ENCODE data around the gene WDFY1.
A peak's percentile ranks its signal among the peaks of the same experiment; 100 is the strongest.

The WDFY1 gene, protein sequence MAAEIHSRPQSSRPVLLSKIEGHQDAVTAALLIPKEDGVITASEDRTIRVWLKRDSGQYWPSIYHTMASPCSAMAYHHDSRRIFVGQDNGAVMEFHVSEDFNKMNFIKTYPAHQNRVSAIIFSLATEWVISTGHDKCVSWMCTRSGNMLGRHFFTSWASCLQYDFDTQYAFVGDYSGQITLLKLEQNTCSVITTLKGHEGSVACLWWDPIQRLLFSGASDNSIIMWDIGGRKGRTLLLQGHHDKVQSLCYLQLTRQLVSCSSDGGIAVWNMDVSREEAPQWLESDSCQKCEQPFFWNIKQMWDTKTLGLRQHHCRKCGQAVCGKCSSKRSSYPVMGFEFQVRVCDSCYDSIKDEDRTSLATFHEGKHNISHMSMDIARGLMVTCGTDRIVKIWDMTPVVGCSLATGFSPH

DNA sequence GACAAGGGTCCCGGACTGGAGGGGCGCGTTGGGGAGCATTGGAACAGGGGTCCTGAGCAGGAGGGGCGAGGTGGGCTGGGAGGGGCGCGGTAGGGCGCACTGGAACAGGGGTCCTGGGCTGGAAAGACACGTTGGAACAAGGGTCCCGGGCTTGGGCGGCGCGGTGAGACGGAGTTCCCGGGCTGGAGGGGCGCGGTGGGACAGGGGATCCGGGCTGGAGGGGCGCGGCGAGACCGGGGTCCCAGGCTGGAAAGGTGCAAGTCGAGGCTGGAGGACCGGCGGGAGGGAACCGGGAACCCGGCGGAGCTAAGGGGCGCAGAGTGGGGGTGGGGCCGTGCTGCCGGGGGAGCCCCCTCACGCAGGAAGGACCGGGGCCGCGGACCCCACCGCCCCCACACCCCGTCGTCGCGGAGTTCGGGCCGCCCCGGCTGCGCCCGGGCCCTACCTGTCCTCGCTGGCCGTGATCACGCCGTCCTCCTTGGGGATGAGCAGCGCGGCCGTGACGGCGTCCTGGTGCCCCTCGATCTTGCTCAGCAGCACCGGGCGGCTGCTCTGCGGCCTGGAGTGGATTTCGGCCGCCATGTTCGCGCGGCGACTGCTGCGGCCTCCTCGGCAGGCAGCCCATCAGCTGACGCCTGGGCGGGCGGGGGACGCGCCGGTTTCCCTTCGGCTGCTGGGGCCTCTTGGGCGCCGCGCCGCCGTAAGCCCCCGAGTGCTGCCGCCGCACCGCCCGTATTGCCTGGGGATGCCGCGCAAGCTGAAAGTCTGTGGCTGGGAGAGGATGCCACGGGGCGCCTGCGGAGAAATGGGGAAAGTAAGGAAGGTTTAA lies at the start of gene WDFY1:
TSS of gene WDFY1 (minus strand) at position 633 of the 829 bp plus-strand sequence. CDS start at position 582, 51 bp downstream.
- peak; percentile 88 for DNase-seq

DNA sequence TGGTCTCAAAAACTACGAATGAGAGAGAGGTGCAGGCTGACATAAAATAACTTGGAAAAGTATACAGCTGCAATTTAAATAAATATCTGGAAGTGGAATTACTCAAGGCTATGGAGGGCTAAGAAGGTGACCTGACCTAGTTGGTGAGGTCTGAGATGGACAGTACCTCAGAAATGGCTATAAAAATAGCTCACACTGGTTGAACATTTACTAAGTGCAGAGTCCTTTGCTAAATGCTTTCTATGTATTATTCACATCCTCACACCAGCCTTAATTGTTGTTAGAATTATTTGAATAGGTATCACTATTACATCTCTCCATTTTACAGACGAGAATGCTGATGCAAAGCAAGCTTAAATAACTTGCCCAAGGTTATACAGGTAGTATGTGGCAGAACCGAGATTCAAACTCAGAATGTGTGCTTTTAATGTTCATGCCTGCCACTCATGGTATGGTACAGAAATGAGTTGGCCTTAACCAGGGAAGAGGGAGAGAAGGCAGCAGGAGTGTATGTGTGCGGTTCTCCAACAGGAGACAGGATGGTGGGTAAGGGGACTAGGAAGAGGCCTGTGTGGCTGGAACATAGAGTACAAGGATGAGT lies 49.5 kb upstream of the WDFY1 start:
- DNase-seq: no peak

DNA sequence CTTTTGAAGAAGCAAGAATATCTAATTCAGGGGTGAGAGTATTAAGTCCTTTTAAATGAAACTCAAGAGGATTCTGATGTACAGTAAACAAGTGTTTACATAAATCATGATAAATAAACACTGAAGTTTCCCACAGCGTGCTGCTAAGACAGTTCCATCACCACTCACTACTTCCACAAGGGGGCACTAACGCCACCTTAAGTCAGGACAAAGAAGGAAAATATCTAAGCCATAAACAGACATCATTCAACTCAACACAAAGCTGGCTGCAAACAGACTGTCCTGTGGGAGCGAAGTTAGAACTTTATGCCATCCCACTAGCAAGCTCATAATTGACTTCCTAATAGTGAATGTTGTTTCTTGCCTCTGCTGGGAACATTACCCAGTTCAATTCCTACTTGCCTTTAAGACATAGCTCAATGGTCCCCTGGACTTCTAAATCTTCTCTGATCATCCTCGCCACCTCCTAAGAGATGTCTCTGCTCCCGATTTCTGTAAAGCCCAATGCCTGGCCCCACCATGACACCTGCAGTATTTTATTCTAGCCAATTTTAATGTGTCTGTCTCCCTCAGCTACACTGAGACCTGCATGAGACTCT lies 48.6 kb upstream of the WDFY1 start:
- peak; percentile 71 for DNase-seq

DNA sequence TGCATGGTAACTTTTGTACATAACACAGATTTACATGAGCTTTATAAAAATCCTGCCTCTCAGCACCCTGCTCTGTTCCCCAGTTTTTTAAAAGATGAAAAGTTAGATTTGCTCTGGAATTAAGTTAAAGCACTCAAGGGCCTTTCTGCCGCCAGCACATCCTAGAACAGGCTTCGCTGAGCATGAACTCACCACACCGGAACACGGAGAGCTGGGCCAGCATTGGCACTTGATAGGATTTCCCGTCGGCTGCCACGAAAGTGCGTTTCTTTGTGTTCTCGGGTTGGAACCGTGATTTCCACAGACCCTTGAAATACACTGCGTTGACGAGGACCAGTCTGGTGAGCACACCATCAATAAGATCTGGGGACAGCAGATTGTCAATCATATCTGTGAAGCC lies 46.5 kb upstream of the WDFY1 start:
- no peak for DNase-seq

DNA sequence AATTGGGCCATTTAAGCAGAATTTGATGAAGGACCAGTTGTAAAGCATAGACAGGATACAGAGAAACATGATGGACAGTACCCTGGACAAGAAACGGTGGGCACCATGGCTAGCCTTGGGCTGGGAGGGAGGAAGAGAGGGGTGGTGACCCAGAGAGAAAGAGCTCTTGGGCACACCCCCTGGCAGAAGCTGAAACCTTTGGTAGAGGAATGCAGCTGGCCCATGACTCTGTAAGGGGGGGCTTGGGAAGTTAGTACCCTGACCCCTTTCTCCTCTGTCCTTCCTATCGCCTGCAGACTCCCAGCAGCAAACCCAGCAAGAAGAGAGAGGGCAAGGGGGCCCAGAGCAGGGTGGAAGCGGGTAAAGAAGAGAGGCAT lies 44.7 kb upstream of the WDFY1 start:
- DNase-seq: no peak

DNA sequence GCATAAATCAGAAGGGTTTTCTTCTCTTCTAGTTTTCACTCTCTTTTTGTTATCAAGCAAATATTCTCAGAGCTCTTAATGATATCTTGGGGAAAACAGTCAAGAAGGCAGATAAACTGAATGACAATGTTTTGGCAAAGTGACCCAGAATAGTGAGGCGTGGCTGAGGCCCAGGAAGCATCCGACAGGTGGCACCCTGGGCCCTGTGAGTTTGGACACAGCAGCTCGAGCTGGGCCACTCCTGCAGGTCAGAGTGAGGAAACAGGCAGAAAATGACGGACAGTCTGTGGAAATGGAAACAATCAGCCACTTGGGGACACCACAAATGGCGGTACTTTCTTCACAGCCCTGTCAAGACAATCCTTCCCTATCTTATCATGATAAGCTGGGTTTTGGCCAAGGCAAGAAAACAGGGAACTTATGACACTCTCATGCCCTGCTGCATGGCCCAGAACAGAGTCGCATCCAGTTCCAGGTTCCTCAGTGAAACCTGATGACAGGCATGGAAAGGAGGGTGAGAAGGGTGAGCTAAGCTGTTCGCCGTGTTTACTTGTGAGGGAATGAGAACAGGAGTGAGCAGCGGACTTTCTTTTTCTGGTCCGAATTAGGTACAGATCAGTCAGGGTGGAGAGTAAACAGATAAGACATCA lies 44.2 kb upstream of the WDFY1 start:
- no peak for DNase-seq

DNA sequence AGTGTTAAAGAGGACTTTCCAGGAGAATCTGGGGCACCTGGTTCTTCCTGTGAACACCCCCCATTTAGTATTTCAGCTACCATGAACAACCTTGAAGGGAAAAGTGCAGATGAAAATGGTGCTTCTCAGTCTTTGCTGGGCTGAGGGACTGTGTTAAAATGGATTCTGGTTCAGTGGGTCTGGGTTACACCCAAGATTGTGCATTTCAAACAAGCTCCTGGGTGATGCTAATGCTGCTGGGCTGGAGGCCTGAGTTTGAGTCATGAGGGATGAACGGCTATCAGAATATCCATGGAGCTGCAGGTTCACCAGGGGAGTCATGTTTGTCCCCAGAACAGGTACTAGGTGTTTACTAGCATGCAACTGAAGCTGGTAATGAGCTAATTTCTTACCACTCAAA lies 36.1 kb upstream of the WDFY1 start:
- no peak for DNase-seq

DNA sequence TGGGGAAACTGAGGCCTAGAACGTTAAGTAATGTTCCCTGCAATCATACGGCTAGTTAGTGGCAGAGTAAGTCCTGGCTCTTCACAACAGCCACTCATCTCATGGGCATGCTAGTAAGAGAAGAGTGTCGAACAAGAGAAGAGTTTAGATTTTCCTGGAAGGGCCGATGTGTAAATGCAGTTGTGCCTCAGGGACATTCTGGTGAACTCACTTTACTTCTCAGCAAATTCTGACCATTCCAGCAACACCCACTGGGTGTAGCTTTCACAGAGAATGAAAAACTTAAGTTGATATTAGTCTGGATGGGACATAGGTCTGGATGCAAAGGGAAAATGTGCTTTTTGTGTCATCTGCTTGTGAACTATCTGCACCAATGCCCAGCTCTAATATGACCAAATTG lies 35.7 kb upstream of the WDFY1 start:
- no peak for DNase-seq

DNA sequence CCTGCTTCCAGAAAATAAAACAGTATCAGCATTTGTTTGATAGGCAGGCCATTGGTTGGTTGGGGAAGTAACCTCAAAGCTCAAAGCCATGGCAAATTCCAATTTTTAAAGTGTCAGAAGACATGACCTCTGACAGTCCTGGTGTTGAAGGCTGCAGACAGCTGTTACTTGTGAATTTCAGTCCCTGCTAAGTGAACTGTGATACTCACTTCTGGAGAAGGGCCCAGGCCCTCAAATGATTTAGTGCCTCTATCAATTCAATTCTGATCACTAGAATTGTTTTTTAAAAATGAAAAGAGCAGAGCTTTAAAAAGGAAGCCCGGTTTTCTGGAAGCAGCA lies 35.2 kb upstream of the WDFY1 start:
- no peak for DNase-seq

DNA sequence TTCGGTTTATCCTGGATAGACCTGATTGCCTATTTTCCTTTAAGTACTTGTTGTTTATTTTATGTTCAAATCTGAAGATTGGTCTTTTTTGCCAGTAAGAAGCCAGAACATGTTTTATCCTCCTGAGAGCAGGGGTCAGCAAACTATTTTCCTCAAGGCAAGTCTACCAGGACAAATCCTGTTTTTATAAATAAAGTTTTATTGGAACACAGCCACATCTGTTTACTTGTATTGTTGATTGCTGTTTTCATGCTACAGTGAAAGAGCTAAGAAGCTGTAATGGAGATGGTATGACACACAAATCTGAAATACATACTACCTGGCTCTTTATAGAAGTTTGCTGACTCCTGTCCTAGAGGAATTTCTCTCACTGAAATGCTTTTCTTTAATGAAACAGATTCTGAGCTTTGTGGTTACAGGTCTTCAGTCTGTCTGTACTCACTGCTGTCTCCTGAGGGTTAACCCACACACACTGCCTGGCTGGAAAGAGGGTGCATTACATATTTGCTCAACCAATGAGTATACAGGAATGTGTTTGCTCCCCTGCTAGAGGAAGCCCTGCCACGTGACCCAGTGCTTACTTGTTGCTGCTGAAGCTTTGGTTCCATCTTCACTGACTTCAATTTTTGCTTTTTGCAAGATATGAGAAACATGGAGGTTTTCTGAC lies 34.7 kb upstream of the WDFY1 start:
- DNase-seq: no peak

DNA sequence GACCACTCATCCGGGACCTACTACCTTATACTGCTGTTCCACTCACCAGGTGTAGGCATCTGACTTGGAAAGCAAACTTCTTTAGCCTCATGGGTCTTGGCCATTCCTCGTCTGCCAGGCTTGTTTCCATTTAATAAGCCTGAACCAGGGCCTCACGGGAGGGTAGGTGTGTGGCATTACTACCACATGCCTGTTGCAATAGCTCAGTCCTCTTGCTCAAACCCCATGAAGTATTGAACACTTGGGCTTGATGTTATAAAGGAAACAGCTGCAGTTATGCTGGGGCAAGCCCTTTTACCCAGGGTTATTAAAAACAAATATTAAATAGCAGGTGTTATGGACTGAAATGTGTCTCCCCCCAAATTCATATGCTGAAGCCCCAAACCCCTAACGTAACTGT lies 33.3 kb upstream of the WDFY1 start:
- no peak for DNase-seq

DNA sequence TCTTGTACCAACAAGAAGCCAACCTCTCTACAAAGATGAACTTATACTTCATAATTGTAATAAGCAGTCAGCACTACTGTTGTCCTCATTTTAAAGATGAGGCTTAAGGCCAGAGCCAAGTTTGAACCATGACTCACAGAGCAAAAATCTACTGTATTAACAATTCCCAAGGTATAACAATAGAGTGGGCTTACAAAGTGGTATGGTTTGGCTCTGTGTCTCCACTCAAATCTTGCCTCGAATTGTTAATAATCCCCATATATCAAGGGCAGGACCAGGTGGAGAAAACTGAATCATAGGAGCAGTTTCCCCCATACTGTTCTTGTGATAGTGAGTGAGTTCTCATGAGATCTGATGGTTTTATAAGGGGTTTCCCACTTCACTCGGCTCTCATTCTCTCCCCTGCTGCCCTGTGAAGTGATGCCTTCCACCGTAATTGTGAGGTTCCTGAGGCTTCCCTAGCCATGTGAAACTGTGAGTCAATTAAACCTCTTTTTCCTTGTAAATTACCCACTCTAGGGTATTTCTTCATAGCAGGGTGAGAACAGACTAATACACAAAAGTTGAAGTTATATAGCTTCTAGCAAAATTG lies 31.6 kb upstream of the WDFY1 start:
- no peak for DNase-seq

DNA sequence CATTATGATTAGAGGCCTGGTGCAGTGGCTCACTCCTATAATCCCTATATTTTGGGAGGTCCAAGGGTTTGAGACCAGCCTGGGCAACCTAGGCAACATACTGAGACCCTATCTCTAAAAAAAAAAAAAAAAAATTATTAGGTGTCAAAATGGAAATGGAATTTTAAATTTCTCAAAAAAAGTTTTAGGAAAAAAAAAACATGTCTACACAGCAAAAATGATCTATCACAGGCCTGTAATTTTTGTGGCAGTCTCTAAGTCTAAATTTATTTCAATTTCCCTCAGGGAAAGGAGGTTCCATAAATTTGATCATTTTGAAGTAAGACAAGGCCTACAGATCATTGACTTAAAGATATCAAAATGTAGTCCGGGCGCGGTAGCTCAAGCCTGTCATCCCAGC lies 28.5 kb upstream of the WDFY1 start:
- no peak for DNase-seq

DNA sequence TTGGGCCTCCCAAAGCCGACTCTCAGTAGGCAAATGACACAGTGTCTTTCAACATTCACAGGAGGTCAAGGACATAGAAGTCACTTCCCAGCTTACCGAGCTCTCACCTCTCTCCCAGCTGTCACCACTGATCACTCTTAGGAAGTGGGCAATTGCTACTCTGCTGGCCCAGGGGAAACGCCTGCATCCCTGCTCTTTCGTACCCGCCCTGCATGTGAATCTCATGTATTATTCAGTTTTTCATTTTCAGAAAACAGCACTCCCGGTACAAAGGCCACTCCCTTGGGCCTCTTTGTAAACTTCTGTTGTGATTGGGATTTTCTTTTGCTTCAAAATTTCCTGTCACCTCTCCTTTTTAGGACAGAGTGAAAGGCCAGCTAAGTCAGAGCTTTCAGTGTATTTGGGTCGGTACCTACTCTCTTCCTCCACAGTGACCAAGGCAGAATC lies 27.5 kb upstream of the WDFY1 start:
- no peak for DNase-seq

DNA sequence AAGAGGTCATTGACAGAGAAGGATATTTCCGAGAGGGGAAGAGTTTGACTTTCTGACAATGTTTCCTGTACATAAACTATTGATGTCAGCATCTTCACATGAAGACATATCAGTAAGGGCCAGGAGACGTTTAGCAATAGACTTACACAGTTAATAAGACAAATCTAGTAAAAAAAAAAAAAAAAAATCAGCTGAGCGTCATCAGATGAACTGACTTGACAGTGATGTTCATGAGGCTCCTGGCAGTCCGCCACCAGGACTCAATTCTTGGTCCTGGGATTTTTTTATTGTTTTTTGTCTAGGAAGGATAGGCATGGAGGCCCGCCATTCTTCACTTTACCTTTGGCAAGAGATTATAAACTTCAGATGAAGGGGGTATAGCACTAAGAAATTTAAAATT lies 26.6 kb upstream of the WDFY1 start:
- DNase-seq: no peak

DNA sequence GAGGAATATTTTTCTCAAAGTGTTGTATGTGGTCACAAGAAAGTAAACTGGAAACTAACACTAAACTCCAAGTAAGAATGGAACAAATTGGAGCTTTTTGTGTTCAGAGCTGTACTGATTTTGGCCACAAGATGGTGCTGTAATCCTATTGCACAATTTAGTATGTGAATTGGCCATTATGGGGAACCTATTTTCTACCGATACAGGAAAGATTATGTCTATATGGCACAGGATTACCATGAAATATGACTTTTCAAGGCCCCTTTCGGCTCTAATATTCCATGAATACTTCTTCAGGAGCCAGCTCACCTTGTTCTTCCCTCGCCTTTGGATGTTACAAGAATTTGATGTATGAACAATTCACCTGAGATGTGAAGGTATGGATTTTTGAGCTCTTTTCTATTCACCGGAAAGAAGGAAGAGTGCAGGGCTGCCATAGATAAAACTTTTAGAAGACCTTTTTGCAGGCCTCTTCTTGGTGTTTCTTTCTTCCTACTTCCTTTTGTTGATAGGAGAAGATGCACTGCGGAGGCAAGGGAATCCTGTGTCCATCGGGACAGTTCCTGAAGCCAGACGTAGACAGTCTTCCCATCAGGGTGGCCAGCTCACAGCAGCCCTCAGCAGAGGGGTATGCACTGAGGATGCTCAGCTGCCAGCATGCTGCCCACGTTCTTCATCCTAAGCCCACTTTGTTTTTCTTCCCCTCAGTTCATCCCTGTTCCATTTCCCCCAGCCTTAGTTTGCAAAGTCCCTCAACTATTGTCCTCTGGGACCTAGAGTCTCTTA lies 25.4 kb upstream of the WDFY1 start:
- DNase-seq: peak; percentile 54

DNA sequence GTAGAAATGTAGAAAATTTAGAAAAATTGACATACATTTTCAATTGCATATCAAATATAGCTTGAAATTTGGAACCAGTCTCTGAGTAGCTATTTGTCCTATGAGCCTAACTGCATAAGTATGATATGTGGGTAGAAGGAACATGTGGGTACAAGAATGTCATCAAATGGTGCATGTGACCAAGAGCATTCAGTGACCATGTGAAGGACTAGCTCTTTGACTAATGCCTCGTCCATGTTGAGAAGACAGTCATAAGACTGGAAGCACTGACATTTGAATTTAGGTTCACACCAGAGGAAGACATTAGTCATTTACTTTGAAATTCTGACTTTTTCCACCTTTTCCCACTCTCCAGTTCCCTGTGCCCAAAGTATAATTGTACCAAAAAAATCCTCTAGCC lies 24.7 kb upstream of the WDFY1 start:
- no peak for DNase-seq

DNA sequence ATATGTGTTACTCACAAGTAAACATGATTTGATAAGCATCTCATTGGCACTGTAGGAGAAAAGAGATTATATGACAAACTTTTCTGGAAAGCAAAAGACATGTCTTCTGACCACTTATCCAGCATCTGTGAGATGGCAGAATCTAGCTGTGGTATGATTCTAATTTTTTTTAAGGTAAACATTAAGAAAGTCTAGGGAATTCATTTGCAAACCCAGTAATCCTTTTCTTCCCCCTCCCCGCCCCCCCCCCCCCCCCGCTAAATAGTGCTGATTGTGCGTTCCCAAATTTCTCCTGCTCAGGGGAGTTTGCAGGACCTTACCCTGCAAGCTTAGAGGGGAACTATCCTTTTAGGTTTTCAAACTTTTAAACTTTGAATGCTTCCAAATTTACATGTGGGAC lies 24.2 kb upstream of the WDFY1 start:
- DNase-seq: no peak

DNA sequence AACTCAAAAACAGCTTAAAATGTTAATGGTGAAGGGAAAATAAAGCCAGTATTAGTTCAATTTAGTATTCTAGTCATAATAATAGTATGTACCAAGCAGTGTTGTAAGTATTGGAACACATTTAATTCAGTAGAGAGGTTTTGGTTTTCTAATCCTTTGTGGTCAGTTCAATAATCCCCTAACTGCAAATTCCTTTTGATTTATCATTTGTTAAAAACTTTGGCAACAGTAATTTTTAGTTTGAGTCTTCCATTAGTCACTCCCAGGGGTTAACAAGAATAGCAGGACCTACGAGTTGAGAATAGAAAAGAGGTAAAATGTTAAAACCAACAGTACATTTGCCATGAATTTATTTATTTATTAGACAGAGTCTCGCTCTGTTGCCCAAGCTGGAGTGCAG lies 22.8 kb upstream of the WDFY1 start:
- DNase-seq: no peak

DNA sequence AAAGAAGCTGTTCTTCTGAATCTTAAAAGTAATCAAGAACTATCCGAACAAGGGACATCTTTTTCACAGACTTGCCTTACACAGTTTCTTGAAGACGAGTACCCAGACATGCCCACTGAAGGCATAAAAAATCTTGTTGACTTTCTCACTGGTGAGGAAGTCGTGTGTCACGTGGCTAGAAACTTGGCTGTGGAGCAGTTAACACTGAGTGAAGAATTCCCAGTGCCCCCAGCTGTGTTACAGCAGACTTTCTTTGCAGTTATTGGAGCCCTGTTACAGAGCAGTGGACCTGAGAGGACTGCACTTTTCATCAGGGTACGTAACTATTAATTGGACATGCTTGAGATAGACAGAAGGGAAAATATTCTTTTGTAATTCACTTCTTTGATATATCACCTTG lies 14.6 kb upstream of the WDFY1 start:
- no peak for DNase-seq

All from NCI-H69 (cell line).